Gastroesophageal sphincter (tissue), 3 donors: Measurements from ENCODE around the gene NELFA.

Experiments used
- EP300 ChIP-seq: sonication (generic); formaldehyde crosslinking; IDR thresholded peaks from one replicate; pipeline ENCODE4 v1.6.1; 2017; ENCODE audit warnings: antibody characterized with exemption, mild to moderate bottlenecking
- POLR2A ChIP-seq, 2 donors: fragments of 450-650 bp; IDR thresholded peaks; one replicate each; pipeline ENCODE4 v1.6.1; 2017; ENCODE audit warnings: antibody characterized with exemption in 2 of 2, mild to moderate bottlenecking in 2 of 2, moderate library complexity in 1 of 2
- POLR2AphosphoS5 ChIP-seq: sonication (generic); formaldehyde crosslinking; IDR thresholded peaks from one replicate; pipeline ENCODE4 v1.6.1; 2017; ENCODE audit warnings: antibody characterized with exemption
- TF ChIP-seq, protein P1 (sequence below), 4 experiments: fragments of 200-600 bp in 2 of 4; fragments of 450-650 bp in 2 of 4; sonication (generic) in 1 of 4; IDR thresholded peaks; one replicate each; pipeline ENCODE4 v1.5.1; 2017 to 2019; ENCODE audit warnings: antibody characterized with exemption in 4 of 4, mild to moderate bottlenecking in 2 of 4, moderate library complexity in 2 of 4

DNA sequence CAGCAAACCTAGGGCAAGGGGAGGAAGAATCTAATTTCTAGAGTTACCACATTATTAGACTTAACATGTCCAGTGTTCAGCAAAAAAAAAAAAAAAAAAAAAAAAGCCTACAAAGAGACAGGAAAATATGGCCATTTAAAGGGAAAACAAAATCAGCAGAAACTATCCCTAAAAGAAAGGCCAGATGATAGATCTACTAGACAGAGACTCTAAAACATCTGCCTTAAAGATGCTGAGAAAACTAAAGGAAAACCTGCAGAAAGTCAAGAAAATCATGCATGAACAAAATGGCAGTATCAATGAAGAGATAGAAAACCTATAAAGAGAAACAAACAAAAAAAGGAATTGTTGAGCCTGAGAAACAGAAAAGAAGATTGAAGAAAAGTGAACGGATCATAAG lies 43.8 kb downstream of the NELFA start:
- TF ChIP-seq, protein P1, sequence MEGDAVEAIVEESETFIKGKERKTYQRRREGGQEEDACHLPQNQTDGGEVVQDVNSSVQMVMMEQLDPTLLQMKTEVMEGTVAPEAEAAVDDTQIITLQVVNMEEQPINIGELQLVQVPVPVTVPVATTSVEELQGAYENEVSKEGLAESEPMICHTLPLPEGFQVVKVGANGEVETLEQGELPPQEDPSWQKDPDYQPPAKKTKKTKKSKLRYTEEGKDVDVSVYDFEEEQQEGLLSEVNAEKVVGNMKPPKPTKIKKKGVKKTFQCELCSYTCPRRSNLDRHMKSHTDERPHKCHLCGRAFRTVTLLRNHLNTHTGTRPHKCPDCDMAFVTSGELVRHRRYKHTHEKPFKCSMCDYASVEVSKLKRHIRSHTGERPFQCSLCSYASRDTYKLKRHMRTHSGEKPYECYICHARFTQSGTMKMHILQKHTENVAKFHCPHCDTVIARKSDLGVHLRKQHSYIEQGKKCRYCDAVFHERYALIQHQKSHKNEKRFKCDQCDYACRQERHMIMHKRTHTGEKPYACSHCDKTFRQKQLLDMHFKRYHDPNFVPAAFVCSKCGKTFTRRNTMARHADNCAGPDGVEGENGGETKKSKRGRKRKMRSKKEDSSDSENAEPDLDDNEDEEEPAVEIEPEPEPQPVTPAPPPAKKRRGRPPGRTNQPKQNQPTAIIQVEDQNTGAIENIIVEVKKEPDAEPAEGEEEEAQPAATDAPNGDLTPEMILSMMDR (IDR thresholded peaks at IDR 0.05): no peak
- no peak for TF ChIP-seq POLR2AphosphoS5
- TF ChIP-seq EP300: no peak
- TF ChIP-seq POLR2A (IDR thresholded peaks at IDR 0.05): no peak
